Midbrain (tissue), 1 donor: Measurements from ENCODE around the gene SIK2.
A peak's percentile ranks its signal among the peaks of the same experiment; 100 is the strongest.
"Not testable (repeated sequence)": the region's sequence is repeated elsewhere in the genome, so short reads cannot be mapped to it uniquely, and the experiment has no call there.

Source experiments
- DNase-seq: peaks from one replicate; lab custom pipeline; 2025; lab: John Stamatoyannopoulos, UW

Gene SIK2

GRCh38 chr11:111658493-111658892, 56.2 kb downstream of the SIK2 start:
- DNase-seq, result not testable (repeated sequence)

- DNase-seq, result no peak
Measured at GRCh38 chr11:111659201-111660115, 57.2 kb downstream of the SIK2 start.

- DNase-seq, result no peak
Measured at GRCh38 chr11:111660822-111661221, 58.6 kb downstream of the SIK2 start.

DNA sequence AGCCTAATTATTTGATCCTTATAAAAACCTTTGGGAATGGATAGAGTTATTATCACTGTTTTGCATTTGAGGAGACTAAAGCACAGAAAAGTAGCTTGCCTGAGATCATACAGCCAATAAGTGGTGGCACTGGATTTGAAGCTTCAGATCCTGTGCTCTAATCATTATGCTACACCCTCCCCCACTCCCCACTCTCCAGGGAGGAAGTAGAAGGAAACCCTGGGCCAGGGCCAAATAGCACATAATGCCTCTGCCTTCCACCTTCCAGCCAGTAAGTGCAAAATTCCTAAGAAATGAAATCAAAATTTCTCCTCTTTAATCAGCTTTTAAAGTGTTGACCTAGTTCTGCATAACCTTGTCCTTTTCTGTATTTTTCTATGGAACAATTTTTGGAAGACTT, 61.6 kb downstream of the SIK2 start:
- peak; percentile 23 for DNase-seq

DNA sequence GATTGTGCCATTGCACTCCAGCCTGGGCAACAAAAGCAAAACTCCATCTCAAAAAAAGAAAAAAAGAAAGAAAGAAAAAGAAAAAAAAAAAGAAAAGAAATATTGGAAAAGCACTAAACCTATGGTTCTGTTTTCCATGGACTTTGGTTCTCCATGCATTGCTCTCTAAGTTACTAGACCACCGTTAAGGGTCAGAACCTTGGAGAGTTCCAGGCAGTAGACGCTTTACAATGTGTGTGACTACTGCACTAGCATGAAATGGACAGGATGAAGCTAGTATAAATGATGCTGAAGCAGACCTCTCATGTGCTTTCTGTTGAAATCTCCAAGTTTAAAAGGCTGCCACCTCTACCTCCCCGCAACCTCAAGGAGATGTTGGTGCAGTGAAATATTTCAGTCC, 63.5 kb downstream of the SIK2 start:
- no peak for DNase-seq

DNA sequence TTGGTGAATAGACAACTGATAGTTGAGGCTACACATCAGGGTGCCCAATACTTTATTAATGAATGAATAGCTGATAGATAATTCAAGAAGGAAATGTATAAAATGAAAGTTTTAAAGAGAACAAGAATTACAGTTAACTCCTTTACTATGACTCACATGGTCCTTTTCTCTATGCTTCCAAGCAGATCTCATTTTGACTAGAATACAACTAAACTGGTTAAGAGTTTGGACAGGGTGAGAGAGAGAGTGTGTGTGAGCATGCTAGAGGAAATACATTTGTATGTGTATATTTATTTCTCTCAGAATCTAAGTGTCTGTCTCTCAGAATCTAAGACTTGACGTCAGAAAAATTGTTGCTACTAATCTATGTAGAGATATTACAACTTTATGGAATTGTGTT, 66.7 kb downstream of the SIK2 start:
- no peak for DNase-seq

DNA sequence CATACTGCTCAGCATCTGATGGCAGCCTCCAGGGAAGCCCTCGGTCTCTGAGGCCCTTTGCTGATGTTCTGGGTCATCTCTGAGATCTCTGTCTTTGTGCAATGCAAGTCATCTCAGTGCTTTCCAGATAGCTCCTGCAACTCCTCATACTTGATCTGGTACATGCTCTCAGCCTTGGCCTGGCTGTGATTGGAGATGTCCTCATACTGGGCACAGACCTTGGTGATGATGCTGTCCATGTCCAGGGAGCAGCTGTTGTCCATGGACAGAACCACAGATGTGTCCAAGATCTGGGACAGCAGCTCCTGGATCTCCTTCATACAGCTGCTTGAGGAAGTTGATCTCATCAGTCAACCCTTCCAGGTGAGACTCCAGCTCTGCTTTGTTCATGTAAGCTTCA, 69.1 kb downstream of the SIK2 start:
- no peak for DNase-seq

DNA sequence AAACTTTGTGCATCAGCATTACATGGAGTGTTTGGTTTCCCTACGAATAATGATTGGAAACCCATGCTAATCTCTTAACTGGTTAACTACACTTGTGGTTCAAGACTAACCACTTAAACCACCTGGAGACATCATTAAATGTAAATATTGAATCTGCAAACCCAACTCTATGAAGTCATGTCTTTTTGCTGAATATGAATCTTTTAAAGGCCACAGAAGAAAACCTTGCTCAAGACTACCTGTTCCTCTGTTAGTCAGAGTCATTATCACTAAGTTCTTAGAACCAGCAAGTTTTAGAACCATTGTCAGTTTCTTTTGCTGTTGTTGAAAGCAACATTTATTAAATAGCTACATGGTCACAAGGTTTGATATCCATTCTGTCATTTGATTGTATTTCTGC, 70.7 kb downstream of the SIK2 start:
- no peak for DNase-seq

- no peak for DNase-seq
Measured at GRCh38 chr11:111674941-111675340, 72.7 kb downstream of the SIK2 start.

DNA sequence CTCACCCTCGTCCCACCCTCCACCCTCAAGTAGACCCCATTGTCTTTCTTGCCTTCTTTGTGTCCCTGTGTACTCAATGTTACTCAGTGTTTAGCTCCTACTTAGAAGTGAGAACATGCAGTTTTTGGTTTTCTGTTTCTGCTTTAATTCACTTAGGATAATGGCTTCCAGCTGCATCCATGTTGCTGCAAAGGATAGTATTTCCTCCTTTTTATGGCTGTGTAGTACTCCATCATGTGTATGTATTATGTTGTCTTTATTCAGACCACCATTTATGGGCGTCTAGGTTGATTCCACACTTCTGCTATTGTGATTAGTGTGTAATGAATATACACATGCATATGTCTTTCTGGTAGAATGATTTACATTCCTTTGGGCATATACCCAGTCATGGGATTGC, 73.6 kb downstream of the SIK2 start:
- no peak for DNase-seq

GRCh38 chr11:111676878-111677585, 74.8 kb downstream of the SIK2 start:
- DNase-seq, result no peak

DNA sequence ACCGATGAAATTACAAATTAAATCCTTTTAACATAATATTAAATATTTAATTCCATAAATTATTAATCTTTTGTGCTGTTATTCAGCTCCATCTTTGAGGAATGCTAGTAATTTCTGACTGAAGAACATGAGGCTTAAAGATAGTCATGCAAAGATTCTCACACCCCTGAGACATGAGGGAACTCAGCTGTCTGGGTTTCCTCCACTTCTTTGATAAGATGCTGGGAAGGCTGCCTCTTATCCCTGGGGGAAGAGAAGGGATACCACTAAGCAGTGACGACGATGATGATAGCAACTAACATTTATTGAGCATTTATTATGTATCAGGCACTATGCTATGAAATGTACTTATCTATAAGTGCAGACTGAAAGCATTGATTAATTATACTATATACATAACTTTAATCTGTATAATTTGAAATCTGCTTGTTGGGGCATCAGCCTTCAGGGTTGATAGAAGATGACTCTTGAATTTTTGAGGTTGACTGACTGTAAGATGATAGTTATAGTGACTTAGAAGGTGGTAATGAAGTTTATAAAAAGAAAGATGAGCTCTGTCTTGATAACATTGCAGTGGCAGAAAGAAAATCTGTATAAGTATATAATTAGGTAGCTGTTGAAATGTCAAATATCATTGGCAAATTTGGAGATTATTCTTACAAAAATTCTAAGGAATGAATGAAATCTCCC, 78.4 kb downstream of the SIK2 start:
- DNase-seq, result no peak

GRCh38 chr11:111683806-111684205, 81.6 kb downstream of the SIK2 start:
- no peak for DNase-seq

- no peak for DNase-seq
Measured at GRCh38 chr11:111684251-111684650, 82.0 kb downstream of the SIK2 start.

- DNase-seq, result no peak
Measured at GRCh38 chr11:111688013-111688412, 85.8 kb downstream of the SIK2 start.

DNA sequence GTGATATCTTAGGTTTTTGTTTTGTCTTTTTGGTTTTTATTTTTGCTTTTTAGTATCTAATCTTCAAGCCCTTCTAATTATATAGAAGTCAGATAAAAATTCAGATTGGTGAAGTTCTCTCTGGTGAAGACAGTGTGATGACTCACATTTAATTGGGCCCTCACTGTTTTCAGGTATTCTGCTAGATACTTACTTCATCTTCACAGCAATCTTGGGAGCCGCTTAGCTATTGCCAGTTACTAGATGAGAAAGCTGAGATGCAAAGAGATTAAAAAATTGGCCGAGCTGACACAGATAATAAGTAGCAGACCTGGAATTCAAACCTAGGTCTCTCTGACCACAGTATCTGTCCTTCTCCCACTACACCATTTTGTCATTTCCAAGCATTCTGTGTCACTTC, 88.9 kb downstream of the SIK2 start:
- no peak for DNase-seq

DNA sequence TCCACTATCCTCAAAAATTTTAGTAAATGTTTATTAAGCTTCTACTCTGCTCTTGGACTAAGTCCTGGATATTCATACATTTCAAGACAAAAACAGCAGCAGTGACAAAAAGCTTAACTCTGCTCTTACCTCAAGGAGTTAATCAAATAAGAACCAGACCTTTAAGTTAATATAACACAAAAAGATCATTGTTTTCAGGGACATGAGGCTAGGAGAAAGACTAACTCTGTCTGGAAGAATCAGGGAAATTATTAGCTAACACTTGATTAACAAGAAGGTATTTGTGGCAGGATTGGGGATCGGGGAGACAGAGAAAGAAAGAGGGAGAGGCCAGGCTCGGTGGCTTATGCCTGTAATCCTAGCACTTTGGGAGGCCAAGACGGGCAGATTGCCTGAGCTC, 89.5 kb downstream of the SIK2 start:
- DNase-seq, result no peak

DNA sequence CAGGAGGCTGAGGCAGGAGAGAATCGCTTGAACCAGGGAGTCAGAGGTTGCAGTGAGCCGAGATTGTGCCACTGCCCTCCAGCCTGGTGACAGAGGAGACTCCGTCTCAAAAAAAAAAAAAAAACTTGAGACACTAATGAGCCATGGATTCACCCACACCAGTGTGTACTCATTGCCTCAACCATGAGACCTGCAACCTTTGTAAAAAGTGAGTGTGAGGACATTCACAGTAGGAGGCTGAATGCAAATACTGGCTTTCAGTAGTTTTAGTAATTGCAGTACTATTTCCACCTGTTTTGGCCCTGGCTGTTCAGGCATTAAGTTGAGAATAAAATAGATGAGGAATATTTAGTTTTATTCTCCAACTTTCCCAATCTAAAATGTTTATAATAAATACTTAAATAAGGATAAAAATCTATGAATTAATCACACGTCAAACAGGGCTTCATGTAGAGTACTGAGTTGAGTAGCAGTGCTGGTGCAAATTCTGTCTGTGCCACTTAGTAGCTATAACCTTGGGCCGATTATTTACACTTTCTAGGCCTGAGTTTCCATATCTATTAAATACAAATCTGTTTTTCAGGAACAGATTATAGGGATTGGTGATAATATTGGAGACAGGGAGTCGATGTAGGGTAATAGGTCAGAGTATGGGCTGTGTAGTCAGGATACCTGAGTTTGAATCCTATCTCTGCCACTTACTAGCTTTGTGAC, 91.1 kb downstream of the SIK2 start:
- no peak for DNase-seq

DNA sequence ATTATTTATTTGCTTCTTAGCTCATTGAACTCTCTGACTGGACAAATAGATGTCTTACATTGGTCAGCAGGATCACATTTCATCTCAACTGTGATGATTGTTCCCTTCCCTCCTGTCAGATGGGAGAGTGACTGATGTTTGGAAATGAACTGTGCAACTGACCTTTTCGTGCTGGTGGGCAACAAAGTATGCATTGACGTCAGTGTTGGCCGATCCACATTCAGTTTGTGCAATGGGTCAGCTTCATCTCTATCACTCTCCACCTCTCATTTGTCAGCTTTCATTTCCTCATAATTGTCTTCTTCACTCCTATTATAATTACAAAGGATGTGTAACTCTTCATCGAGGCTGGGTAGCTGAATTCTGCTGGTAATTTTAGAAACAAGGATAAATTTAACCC, 92.6 kb downstream of the SIK2 start:
- no peak for DNase-seq

- no peak for DNase-seq
Measured at GRCh38 chr11:111696556-111696955, 94.3 kb downstream of the SIK2 start.

GRCh38 chr11:111697933-111698371, 95.7 kb downstream of the SIK2 start:
- no peak for DNase-seq
